Temporal lobe (tissue), 1 donor: ENCODE measurements around the gene HLX. TPM values are rescaled to one million over a fixed set of nuclear protein-coding genes. Genes with fewer than 3 reads are reported as not detected.

Experiments
- total RNA-seq: library from RNA; depleted of rRNA; stranded (reverse); fragments of >200 nt; gene quantifications from one replicate; pipeline ENCODE4 v1.2.3, GENCODE V29; 2014

Gene HLX
- total RNA-seq, 1 donor from 2014 or later: 1.2 TPM

Other genes starting within 250 kb of the HLX start
- 37.1 TPM for gene C1orf115, start 189.1 kb upstream of the HLX start, total RNA-seq
- gene MTARC2, start 131.1 kb upstream of the HLX start, total RNA-seq: 7.6 TPM
- gene MTARC1, start 92.5 kb upstream of the HLX start, total RNA-seq: 13.5 TPM